Measurements from ENCODE around the gene MAD1L1. TPM values are rescaled to one million over a fixed set of nuclear protein-coding genes. Genes with fewer than 3 reads are reported as not detected.

Gene MAD1L1
- total RNA-seq, 1 experiment from 2014 or later: 38.5 TPM

GRCh38 chr7:2149672-2150444 lies 82.9 kb downstream of the MAD1L1 start:
- intact Hi-C loops (cut with micrococcal nuclease): no loop called here
- DNase-seq (ENCODE audit: low read depth, low spot score) (no peak), ATAC-seq (no peak)
- CTCF ChIA-PET: interaction anchor here (0.8 kb wide), 1 partner anchor 10 kb away, joined by 3 read pairs; no protein-coding TSS in a partner anchor
- Histone ChIP-seq H3K27me3 (ENCODE audit: insufficient read depth, low read length) (no peaks in the 10 kb centered on the region), H3K79me2 (ENCODE audit: insufficient read depth, low read length) (no peaks in the 10 kb centered on the region), H2AFZ (ENCODE audit: low read depth, low read length, poor library complexity, severe bottlenecking) (no peak overlapping the region), H4K20me1 (ENCODE audit: insufficient read depth) (no peaks in the 10 kb centered on the region), H3K9me3 (ENCODE audit: control insufficient read depth in 1 of 2, insufficient read depth in 1 of 2, low read depth in 1 of 2, low read length in 2 of 2) (no peaks in the 10 kb centered on the region), H3K4me1 (ENCODE audit: control insufficient read depth in 1 of 2, insufficient read depth in 2 of 2, low read length in 2 of 2) (no peaks in the 10 kb centered on the region), H3K36me3 (ENCODE audit: control insufficient read depth in 1 of 2, insufficient read depth in 2 of 2, low read length in 2 of 2) (0 out of 4 replicates have a peak, but pooled peaks cover 0 to 4% of the 10 kb centered on the region in 2 experiments), H3K27ac (ENCODE audit: low read depth, low read length) (no peak overlapping the region), H3K4me2 (ENCODE audit: low read length) (no peak overlapping the region), H3K4me3 (replicated peaks in 1 of 2; ENCODE audit: low read depth in 1 of 2, low read length in 2 of 2) (no peak overlapping the region), H3K9ac (ENCODE audit: low read length) (no peak overlapping the region), H3K9me2 (ENCODE audit: insufficient read depth) (no peaks in the 10 kb centered on the region)
- BruUV-seq (replicated peaks): no TSS peak
- POLR2A ChIA-PET: no interaction called here
- TF ChIP-seq POLR2AphosphoS5 (IDR thresholded peaks at IDR 0.05; ENCODE audit: low read depth, low read length): no peak
- no peak for TF ChIP-seq RAD21 (IDR thresholded peaks at IDR 0.05; ENCODE audit: low read depth)
- no peak for TF ChIP-seq SIN3A (IDR thresholded peaks at IDR 0.05; ENCODE audit: low read depth)
- no peak for TF ChIP-seq TCF7L2 (IDR thresholded peaks at IDR 0.05; ENCODE audit: borderline replicate concordance, extremely low read depth, insufficient read depth, insufficient read length)
- no peak for TF ChIP-seq CBX3 (IDR thresholded peaks at IDR 0.05; ENCODE audit: low read depth)
- no peak for TF ChIP-seq ZFX (IDR thresholded peaks at IDR 0.05)
- TF ChIP-seq, protein P1, sequence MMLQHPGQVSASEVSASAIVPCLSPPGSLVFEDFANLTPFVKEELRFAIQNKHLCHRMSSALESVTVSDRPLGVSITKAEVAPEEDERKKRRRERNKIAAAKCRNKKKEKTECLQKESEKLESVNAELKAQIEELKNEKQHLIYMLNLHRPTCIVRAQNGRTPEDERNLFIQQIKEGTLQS (IDR thresholded peaks at IDR 0.05): no peak
- no peak for TF ChIP-seq SP1 (IDR thresholded peaks at IDR 0.05; ENCODE audit: low read depth)
- no peak for TF ChIP-seq YY1 (IDR thresholded peaks at IDR 0.05; ENCODE audit: extremely low read depth, insufficient replicate concordance, low read depth, low read length)
- TF ChIP-seq SRF (IDR thresholded peaks at IDR 0.05; ENCODE audit: low read depth): no peak
- no peak for TF ChIP-seq MAX (IDR thresholded peaks at IDR 0.05)
- RAD21 ChIA-PET (ENCODE audit: low non-redundant PET in 1 of 2, low total read pairs in 2 of 2, uncharacterized antibody in 2 of 2, unreplicated experiment in 2 of 2): no interaction called here
